ENCODE results near the gene BAMBI. TPM values are rescaled to one million over a fixed set of nuclear protein-coding genes. Genes with fewer than 3 reads are reported as not detected.

Gene BAMBI
- total RNA-seq, 6 experiments from 2014 or later = 1.6 to 2.3 (median 2.2) TPM

- DNase-seq = no peak
- H3K9me3 Mint-ChIP-seq = no peaks in the 10 kb centered on the region
- peaks cover 15% of the 10 kb centered on the region; the same call in 1 of the 2 replicates for H3K27me3 Mint-ChIP-seq (ENCODE audit: insufficient read depth)
- H3K27ac Mint-ChIP-seq = no peak overlapping the region
- H3K36me3 Mint-ChIP-seq (ENCODE audit: low read depth) = no peaks in the 10 kb centered on the region
- H3K4me1 Mint-ChIP-seq (ENCODE audit: low read depth) = no peaks in the 10 kb centered on the region
- TF ChIP-seq CTCF (IDR thresholded peaks at IDR 0.05) = no peak
- H3K4me3 Mint-ChIP-seq = no peak overlapping the region
Measured at GRCh38 chr10:28684986-28685580, 7.8 kb downstream of the BAMBI start.

- no peak for DNase-seq
- no peaks in the 10 kb centered on the region for H3K36me3 Mint-ChIP-seq (ENCODE audit: low read depth)
- H3K27me3 Mint-ChIP-seq (ENCODE audit: insufficient read depth) = peaks cover 17% of the 10 kb centered on the region; the same call in 1 of the 2 replicates
- no peaks in the 10 kb centered on the region for H3K9me3 Mint-ChIP-seq
- no peaks in the 10 kb centered on the region for H3K4me1 Mint-ChIP-seq (ENCODE audit: low read depth)
- H3K4me3 Mint-ChIP-seq = no peak overlapping the region
- TF ChIP-seq CTCF (IDR thresholded peaks at IDR 0.05) = no peak
- no peak overlapping the region for H3K27ac Mint-ChIP-seq
Measured at GRCh38 chr10:28685717-28686116, 8.4 kb downstream of the BAMBI start.

GRCh38 chr10:28686835-28687682, 9.7 kb downstream of the BAMBI start:
- H3K27ac Mint-ChIP-seq = no peak overlapping the region
- no peak for DNase-seq
- no peaks in the 10 kb centered on the region for H3K4me1 Mint-ChIP-seq (ENCODE audit: low read depth)

GRCh38 chr10:28687683-28688001, 10.3 kb downstream of the BAMBI start:
- peaks cover 27% of the 10 kb centered on the region for H3K27me3 Mint-ChIP-seq (ENCODE audit: insufficient read depth)
- H3K36me3 Mint-ChIP-seq (ENCODE audit: low read depth) = no peaks in the 10 kb centered on the region
- no peak for TF ChIP-seq CTCF (IDR thresholded peaks at IDR 0.05)
- H3K4me3 Mint-ChIP-seq = no peak overlapping the region
- H3K4me1 Mint-ChIP-seq (ENCODE audit: low read depth) = no peaks in the 10 kb centered on the region
- DNase-seq = no peak
- H3K9me3 Mint-ChIP-seq = no peaks in the 10 kb centered on the region
- H3K27ac Mint-ChIP-seq = no peak overlapping the region

More at GRCh38 chr10:28686835-28687682, 9.7 kb downstream of the BAMBI start:
- no peaks in the 10 kb centered on the region for H3K9me3 Mint-ChIP-seq
- H3K4me3 Mint-ChIP-seq = no peak overlapping the region
- no peaks in the 10 kb centered on the region for H3K36me3 Mint-ChIP-seq (ENCODE audit: low read depth)
- TF ChIP-seq CTCF (IDR thresholded peaks at IDR 0.05) = no peak
- peaks cover 21% of the 10 kb centered on the region for H3K27me3 Mint-ChIP-seq (ENCODE audit: insufficient read depth)

GRCh38 chr10:28690545-28690944, 13.2 kb downstream of the BAMBI start:
- Mint-ChIP-seq H3K27me3 (ENCODE audit: insufficient read depth) (peaks cover 34% of the 10 kb centered on the region), H3K27ac (no peak overlapping the region)

More at GRCh38 chr10:28690545-28690944, 13.2 kb downstream of the BAMBI start:
- no peak for DNase-seq
- no peaks in the 10 kb centered on the region for H3K4me1 Mint-ChIP-seq (ENCODE audit: low read depth)
- H3K9me3 Mint-ChIP-seq = no peaks in the 10 kb centered on the region
- no peak for TF ChIP-seq CTCF (IDR thresholded peaks at IDR 0.05)
- H3K36me3 Mint-ChIP-seq (ENCODE audit: low read depth) = no peaks in the 10 kb centered on the region
- no peak overlapping the region for H3K4me3 Mint-ChIP-seq
